T-helper 22 cell (primary cell): ENCODE data around the gene ACOT9.
"Not testable (repeated sequence)": the region's sequence is repeated elsewhere in the genome, so short reads cannot be mapped to it uniquely, and the experiment has no call there.

Experiments used
- DNase-seq: peaks from one replicate; pipeline ENCODE4 v3.0.0-alpha.2; 2020; ENCODE audit warnings: low read depth

The ACOT9 gene

DNA sequence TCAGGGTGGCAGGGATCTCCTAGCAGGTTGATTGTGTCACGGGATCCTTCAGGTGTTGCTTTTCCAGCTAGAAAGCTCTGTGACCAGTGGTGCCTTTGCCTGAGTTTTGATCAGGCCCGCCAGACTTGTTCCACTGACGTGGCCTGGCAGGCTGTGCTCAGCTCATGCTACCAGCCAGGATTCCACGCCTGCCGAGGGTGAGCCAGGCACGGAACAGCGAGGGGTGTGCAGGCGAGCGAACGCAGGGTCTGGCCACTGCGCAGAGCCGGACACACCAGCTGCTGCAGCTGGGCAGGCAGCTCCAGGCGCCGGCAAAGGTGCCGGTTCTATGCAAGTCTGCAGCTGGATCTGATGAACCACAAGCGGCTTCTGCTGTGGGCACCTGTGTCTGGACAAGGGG lies 22.8 kb upstream of the ACOT9 start:
- no peak for DNase-seq

DNA sequence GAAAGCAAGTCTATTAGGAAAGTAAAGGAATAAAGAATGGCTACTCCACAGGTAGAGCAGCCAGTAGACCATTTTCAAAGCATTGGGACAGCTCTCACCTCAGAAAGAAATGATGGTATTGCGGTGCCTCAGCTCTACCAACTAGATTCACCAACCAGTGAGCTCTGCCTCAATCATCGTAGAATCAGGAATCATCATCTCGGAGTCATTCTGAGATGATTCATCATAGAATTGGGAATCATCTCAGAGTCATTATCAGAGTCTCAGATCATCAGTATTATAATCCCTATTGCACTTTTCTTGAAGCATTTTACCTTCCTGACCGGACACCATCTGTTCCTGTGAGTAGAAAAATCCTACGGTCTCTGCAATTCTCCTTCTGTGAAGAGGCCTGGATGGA lies 22.4 kb upstream of the ACOT9 start:
- no peak for DNase-seq

DNA sequence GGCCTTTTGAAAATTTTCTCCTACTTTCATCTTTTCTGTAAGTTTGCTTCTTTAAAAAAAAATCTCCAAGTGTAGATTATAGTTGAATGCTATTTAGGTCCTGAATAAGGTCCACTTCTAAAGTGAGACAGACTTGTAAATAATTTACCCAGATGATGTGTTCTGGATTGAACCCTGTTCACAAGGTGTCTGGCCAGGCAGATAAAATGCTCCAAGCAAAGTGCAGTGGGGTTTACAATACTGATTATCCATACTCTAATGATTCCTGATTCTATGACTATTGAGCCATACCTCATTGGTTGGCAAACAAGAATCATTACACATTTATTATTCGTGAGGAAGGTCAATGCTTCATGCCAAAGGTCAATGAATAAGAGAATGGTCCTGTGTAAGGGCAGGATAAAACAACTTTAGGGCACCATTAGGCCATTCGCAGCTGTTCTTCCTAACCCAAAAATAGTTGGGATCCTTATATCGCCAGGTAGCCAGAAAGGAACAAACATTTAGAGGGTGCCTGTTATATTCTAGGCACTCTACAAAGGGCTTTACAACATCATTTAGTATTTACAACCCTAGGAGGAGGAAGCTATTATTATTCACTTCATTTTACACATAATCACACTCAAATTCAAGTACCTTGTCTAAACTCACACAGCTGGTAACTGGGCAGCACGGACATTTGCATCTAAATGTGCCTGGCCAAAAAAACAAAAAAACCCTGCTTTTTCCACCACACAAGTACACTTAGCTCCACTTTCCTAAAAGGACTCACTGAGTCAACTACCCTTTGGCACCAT lies 21.3 kb upstream of the ACOT9 start:
- no peak for DNase-seq

DNA sequence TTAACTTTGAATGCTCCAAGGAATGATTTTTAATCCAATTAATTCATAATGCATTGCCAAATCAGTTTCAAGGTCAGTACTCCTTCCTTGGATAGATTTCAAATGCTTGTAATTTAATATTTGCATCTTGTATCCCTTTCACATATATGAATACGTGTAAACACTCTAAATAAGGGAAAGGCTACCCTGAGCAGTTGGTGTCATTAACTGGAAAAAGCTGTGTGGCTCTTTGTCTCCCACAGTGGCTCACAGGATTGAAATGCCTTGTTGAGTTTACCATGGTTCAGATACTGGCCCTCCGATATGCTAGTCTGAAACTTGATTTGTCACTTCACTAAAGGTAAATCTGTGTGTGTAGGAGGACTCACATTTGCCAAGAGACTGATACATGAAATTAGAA lies 16.7 kb upstream of the ACOT9 start:
- no peak for DNase-seq

DNA sequence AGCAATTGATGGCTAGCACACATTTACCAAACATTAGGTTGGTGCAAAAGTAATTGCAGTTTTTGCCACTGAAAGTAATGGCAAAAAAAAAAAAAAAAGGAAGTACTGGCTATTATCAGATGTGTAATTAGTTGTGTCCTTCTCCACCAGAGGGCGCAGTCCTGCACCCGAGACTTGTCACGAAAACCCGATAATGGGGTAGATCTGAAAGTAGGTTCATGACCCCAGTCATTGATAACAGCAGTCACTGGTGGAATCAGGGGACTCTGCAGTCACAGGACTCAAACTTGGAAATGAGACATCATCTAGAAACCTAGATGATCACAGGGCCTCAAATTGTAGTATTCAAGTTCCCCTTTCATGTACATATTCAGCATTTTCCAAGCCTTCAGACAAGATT lies 13.1 kb upstream of the ACOT9 start:
- DNase-seq, result peak; percentile 21

DNA sequence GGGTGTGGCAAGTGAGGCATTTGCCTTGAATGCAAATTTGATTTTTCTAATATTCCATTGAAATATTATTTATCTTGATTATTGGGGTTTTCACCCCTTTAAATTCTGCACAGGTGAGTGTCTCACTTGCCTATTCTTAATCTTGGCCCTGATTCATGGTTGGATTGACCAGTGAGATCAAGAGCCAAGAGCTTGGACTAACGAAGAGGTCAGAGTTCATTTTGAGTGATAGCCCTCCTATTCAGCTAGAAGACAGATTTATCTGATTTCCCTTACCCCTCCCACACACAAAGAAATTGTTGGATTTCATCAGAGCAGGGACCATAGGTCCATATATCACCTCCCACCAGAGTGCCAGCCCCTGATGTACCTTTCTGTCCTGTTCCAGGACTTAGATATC lies 11.6 kb upstream of the ACOT9 start:
- DNase-seq, result no peak

GRCh38 chrX:23752740-23753415 lies 9.8 kb upstream of the ACOT9 start:
- no peak for DNase-seq

- no peak for DNase-seq
Measured at GRCh38 chrX:23749576-23749975, 6.5 kb upstream of the ACOT9 start.

DNA sequence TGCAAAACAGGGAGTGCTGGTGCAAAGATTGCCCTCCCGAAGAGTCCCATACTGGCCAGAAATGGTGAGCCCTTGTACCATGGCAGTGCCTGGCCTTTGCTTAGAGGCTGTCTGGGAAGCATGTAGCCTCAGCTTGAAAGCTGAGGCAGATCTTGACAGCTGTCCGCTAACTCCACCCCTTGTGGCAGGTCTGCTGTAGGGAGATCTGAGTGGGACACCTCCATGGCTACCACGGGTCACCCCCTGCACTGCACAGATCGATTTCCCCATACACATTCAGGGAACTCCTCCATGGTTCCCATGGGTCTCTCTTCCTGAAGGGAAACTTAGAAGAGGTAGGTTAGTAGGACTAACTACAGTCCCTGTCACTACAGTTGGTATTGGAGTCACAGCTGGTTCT lies 6.1 kb upstream of the ACOT9 start:
- DNase-seq, result no peak

GRCh38 chrX:23745786-23746185 lies 2.7 kb upstream of the ACOT9 start:
- no peak for DNase-seq

DNA sequence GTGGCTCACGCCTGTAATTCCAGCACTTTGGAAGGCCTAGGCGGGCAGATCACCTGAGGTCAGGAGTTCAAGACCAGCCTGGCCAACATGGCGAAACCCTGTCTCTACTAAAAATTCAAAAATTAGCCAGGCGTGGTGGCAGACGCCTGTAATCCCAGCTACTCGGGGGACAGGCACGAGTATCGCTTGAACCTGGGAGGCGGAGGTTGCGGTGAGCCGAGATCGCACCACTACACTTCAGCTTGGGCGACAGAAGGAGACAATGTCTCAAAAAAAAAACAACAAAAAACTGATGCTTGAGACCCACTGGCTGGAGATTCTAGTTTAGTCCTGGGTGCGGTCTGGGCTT lies 521 bp upstream of the ACOT9 start:
- not testable (repeated sequence) for DNase-seq

DNA sequence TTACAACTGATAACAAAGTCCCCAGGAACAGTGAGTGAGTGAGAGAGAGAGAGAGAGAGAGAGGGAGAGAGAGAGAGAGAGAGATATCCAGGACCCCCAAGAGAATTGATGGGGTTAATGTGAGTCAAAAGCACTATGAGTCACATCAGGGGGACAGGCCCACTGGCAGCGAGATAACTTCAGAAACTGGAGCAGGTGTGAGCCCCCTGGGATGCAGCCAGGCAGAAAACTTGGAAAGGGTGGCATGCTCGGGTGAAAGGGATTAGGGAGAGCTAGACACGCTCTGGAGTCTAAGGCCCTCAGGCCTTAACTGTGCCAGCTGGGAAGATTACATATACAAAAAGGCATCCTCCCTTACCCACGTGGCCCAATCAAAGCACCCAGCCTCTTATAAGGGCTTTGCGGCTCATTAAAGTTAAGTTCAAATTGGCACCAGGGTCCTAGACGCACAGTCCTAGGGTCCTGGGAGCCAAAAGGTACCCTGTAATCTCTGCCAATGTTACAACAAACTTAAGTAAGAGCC lies 841 bp downstream of the ACOT9 start:
- DNase-seq, result no peak

- no peak for DNase-seq
Measured at GRCh38 chrX:23737413-23737812, 5.7 kb downstream of the ACOT9 start.

- no peak for DNase-seq
Measured at GRCh38 chrX:23736030-23736429, 7.0 kb downstream of the ACOT9 start.

DNA sequence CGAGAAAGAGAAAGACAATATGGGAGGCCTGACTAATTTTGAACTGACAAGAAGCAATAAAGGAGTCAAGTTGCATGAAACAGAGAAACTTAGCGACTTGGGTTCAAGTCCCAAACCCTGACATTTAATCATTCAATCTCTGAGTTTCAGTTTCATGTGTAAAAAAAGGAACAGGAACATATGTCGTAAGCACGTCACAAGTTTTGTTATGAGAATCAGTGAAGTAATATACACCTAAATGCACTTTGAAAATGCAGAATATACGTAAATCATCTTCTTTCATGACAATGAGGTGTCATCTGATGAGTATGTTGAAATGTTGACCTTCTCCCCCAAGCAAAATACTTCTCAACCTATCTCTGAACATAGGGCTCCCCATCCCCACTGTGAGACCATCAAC lies 10.4 kb downstream of the ACOT9 start:
- no peak for DNase-seq

DNA sequence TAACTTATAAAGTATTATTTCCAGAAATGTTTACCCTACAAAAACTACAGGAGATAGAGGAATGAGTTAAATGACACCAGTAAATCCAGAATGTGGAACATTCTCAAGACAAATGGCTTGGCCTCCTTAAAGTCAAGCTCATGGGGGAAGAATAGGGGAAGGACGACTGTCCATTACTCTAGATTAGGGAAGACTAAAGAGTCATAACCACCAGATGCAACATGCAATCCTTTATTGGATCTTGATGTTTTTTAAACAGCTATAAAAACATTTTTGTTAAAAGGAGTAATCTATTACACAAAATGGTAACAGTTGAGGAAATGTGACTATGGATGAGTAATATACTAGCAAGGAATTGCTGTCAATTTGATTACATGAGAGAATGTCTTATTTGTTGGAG lies 11.1 kb downstream of the ACOT9 start:
- no peak for DNase-seq

DNA sequence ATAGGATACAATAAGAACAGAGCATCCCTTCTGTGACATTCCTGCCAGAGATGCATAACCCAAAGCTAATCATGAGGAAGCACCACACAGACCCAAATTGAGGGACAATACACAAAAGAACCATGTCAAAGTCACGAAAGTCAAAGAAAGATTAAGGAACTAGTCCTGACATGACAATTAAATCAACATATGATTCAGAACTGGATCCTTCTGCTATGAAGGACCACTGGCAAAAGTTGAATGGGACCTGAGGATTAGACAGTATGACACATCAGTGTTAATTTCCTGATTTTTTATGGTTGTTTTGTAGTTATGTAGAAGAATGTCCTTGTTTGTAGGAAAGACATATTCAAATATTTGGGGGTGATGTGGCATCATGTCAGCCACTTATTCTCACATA lies 13.9 kb downstream of the ACOT9 start:
- no peak for DNase-seq

DNA sequence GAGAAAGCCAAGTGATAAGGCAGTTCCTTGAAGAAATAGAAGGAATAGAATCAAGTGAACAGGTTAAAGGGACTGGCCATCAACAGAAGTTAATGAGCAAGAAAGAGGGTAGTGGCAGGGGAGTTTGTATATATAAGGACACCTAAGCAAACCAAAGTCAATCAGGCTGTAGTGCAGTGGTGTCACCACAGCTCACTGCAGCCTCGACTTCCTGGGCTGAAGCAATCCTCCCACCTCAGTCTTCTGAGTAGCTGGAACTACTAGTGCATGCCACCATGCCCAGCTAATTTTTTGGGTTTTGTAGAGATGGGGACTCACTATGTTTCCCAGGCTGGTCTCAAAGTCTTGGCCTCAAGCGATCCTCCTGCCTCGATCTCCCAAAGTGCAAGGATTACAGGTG lies 15.9 kb downstream of the ACOT9 start:
- no peak for DNase-seq

GRCh38 chrX:23726191-23726590 lies 16.9 kb downstream of the ACOT9 start:
- DNase-seq, result no peak

GRCh38 chrX:23720117-23720677 lies 22.9 kb downstream of the ACOT9 start:
- no peak for DNase-seq

GRCh38 chrX:23705235-23705634 lies 37.8 kb downstream of the ACOT9 start:
- DNase-seq, result no peak

- no peak for DNase-seq
Measured at GRCh38 chrX:23704673-23705206, 38.3 kb downstream of the ACOT9 start.

DNA sequence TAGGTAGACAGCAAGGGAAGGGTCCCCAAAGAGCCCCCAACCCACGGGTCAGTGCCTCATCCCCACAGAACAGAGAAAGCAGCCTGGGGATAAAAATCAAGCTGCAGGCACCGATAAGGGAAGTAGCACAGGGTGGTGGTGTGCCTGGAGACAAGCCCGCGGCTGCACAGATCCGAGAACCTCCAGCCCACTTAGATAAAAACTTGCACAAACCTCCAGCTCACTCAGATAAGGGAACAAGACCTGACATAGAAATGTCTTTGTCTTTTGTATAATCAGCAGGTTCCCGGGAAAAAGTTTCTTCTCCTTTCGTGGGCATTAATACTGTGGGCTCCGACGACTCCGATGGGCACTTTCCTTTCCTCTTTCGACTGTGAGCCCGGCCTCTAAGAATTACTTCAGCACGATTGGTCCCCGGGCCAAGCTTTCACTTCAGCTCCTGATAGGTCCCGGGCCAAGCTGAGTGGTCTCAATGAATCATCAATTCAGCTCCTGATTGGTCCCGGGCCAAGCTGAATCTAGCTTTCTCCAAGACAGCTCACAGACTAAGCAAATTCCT lies 43.4 kb downstream of the ACOT9 start:
- DNase-seq, result no peak
